Measurements from ENCODE around the gene FAAH2.
"Not testable (repeated sequence)": the region's sequence is repeated elsewhere in the genome, so short reads cannot be mapped to it uniquely, and the experiment has no call there.

The FAAH2 gene

GRCh38 chrX:57380026-57380796 is 93.7 kb downstream of the FAAH2 start:
- DNase-seq (ENCODE audit: low read depth), result no peak

- not testable (repeated sequence) for DNase-seq (ENCODE audit: low read depth)
Observed at GRCh38 chrX:57394162-57394561, 107.7 kb downstream of the FAAH2 start.

GRCh38 chrX:57403191-57403590 is 116.7 kb downstream of the FAAH2 start:
- not testable (repeated sequence) for DNase-seq (ENCODE audit: low read depth)

- no peak for DNase-seq (ENCODE audit: low read depth)
Observed at GRCh38 chrX:57406149-57406548, 119.6 kb downstream of the FAAH2 start.

- no peak for DNase-seq (ENCODE audit: low read depth)
Observed at GRCh38 chrX:57417827-57418226, 131.3 kb downstream of the FAAH2 start.

- DNase-seq (ENCODE audit: low read depth), result no peak
Observed at GRCh38 chrX:57422289-57422688, 135.8 kb downstream of the FAAH2 start.

GRCh38 chrX:57422790-57423189 is 136.3 kb downstream of the FAAH2 start:
- DNase-seq (ENCODE audit: low read depth), result no peak

- DNase-seq (ENCODE audit: low read depth), result no peak
Observed at GRCh38 chrX:57445076-57445475, 158.6 kb downstream of the FAAH2 start.

- no peak for DNase-seq (ENCODE audit: low read depth)
Observed at GRCh38 chrX:57445832-57446231, 159.3 kb downstream of the FAAH2 start.

GRCh38 chrX:57447856-57448255 is 161.3 kb downstream of the FAAH2 start:
- no peak for DNase-seq (ENCODE audit: low read depth)

- DNase-seq (ENCODE audit: low read depth), result no peak
Observed at GRCh38 chrX:57451426-57452020, 165.0 kb downstream of the FAAH2 start.

- DNase-seq (ENCODE audit: low read depth), result no peak
Observed at GRCh38 chrX:57453901-57454300, 167.4 kb downstream of the FAAH2 start.

GRCh38 chrX:57481514-57481913 is 195.0 kb downstream of the FAAH2 start:
- DNase-seq (ENCODE audit: low read depth), result no peak

- no peak for DNase-seq (ENCODE audit: low read depth)
Observed at GRCh38 chrX:57516491-57516890, 230.0 kb downstream of the FAAH2 start.

- DNase-seq (ENCODE audit: low read depth), result no peak
Observed at GRCh38 chrX:57519578-57520118, 233.1 kb downstream of the FAAH2 start.

GRCh38 chrX:57528670-57529255 is 242.3 kb downstream of the FAAH2 start:
- DNase-seq (ENCODE audit: low read depth), result no peak

All from activated T-helper 9 cell treated with anti-CD3 and anti-CD28 coated beads, Interleukin-2, amount 50 U/mL, for 16 hours (primary cell).